Left renal pelvis (tissue), 4 donors: ENCODE results near the gene PTGDR2. TPM values are rescaled to one million over a fixed set of nuclear protein-coding genes. Genes with fewer than 3 reads are reported as not detected.

Source experiments
- DNase-seq, 4 donors: peaks; one replicate each; pipeline ENCODE4 v3.0.0-alpha.2; 2013; ENCODE audit warnings: low read depth in 4 of 4, low spot score in 3 of 4
- polyA plus RNA-seq, 4 donors: library from polyadenylated mRNA; unstranded; fragments of 120-200 nt; gene quantifications; one replicate each; pipeline ENCODE4 v1.2.1, GENCODE V29; 2013; ENCODE audit not compliant: insufficient read length in 4 of 4

Gene PTGDR2
- polyA plus RNA-seq, 4 donors, result 0.14 to 0.74 (median 0.27) TPM

DNA sequence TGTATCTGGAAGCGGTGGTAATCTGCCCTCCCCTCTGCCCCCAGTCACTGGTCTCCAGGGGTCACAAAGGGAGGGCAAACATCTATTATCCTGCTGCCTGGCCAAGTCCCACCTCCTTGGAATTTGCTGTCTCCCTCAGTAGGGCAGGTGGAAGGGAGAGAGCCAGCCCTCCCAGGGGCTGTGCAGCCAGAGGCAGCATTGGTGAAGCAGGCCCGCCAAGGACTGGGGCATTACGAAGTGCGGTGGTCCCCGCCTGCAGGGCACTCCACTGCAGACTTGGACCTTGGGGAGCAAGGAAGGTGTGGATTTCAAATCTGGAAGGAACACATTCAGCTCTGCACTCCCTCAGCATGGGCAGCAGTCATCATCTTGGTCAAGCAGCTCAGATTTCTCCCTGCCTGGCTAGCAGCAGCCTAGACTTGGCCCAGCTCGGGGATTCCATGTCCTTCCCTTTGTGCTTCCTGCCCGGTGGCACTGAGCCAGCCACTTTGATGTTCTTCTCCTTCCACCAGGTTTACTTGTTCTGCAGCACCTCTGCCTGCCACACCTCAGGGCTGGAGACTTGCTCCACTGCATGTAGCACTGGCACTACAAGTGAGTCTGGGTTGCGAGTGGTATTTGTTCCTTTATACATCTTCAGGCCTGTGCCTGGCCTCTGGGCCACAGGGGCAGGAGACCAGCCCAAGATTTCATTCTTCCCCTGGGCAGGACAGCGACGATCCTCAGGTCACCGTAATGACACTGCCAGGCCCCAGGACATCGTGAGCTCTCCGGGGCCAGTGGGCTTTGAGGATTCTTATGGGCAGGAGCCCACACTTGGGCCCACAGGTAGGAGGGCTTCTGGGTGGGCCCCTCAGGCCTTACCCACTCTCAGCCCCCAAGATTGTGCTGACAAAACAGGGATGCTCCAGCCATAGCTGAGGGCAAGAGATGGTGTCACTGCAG, 18.9 kb upstream of the PTGDR2 start:
- no peak for DNase-seq

GRCh38 chr11:60873533-60873932, 17.8 kb upstream of the PTGDR2 start:
- DNase-seq, result no peak

DNA sequence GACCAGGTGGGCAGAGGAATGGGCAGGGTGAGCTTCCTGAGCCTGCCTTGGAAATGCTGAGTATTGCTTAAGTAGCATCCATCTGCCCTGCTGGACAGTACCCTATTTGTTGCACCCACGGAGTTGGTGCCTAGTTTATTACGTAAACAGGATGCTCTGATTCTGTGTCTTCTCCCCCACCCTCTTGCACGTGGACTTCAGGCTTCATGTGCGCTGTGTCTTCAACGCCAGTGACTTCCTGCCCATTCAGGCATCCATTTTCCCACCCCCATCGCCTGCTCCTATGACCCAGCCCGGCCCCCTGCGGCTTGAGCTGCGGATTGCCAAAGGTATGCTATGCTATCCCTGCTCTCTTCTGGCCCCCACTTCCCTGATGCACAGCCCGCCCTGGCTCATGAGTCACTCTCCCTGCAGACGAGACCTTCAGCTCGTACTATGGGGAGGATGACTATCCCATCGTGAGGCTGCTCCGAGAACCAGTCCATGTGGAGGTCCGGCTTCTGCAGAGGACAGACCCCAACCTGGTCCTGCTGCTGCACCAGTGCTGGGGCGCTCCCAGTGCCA, 17.3 kb upstream of the PTGDR2 start:
- no peak for DNase-seq

GRCh38 chr11:60872124-60872960, 16.6 kb upstream of the PTGDR2 start:
- DNase-seq, result no peak

- no peak for DNase-seq
Measured at GRCh38 chr11:60871378-60872061, 15.8 kb upstream of the PTGDR2 start.

GRCh38 chr11:60870733-60871377, 15.1 kb upstream of the PTGDR2 start:
- no peak for DNase-seq

DNA sequence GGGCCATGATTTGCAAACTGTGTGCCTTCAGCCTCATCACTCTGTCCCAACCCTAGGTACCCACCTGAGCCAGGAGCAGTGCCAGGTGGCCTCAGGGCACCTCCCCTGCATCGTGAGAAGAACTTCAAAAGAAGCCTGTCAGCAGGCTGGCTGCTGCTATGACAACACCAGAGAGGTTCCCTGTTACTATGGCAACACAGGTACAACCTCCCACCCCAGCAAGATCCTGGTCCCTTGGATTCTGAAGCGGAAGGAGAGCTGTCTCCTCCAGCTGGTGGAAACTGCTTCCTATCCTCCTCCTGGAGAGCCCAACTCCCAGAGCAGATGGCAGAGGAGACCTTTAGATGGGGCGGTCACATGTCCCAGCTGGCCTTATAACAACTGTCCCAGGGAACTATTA, 14.5 kb upstream of the PTGDR2 start:
- DNase-seq, result no peak

- no peak for DNase-seq
Measured at GRCh38 chr11:60869451-60869825, 13.7 kb upstream of the PTGDR2 start.

- DNase-seq, result no peak
Measured at GRCh38 chr11:60868682-60869450, 13.1 kb upstream of the PTGDR2 start.

DNA sequence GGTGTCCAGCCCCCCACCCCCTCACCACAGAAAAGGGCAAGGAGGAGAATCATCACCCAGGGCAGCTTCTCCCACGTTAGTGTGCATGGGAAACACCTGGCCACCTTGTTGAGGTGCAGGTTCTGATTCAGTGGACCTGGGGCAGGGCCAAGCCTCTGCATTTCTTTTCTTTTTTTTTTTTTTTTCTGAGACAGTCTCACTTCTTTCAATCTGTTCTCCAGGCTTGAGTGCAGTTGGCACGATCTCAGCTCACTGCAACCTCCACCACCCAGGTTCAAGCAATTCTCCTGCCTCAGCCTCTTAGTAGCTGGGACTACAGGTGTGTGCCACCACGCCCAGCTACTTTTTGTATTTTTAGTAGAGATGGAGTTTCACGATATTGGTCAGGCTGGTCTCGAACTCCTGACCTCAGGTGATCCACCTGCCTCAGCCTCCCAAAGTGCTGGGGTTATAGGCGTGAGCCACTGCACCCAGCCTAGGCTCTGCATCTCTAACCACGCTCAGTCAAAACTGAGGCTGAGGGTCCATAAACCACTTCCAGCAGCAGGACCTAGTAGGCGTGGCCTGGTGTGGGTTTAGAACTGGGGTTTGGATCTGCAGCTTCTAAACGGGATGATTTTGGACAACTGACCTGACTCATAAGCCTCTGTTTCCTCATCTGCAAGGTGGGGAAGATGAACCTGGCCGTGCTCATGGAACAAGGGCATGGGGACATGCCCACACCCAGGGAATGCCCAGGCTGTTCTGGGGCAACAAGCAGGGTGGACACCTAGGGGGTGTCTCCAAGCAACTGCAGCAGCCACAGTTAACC, 12.3 kb upstream of the PTGDR2 start:
- no peak for DNase-seq

DNA sequence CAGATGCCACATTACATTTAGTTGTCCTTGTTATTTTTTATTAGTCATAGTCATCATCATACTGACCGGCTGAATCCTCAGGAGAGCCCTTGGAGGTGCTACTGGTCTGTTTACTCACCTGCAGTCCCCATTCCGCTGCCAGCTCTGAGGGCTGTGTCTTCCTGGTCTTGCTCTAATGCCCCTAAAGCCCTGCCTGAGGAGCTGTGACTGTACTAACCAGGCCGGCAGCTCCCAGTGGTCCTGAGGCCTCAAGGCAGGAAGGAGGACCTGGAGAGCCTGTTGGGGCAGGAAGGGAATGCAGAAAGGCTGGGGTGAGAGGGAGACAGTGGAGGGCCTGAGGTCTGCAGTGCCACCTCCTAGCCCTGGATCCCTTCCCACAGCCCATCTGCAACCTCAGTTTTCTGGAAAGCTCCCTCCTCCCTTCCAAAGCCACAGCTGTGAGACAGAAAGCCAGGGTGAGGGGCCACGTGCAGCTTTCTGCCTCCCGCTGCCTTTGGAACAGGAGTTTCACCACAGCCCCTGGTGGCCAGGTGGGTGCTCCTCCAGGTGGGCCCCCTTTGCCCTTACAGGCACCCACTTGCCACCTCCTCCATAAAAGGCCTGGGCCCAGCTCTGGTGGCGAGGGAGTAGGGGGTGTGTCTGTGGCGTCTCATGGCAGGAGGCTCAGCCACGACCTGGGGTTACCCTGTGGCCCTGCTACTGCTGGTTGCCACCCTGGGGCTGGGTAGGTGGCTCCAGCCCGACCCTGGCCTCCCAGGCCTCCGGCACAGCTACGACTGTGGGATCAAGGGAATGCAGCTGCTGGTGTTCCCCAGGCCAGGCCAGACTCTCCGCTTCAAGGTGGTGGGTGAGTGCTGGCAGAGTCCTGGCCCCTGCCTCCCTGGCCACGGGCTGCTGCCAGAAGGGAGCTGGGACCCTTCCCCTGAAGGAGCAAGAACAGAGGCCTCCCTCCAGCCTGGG, 11.4 kb upstream of the PTGDR2 start, which contains the start of gene ZP1:
Gene ZP1, plus strand, starts transcription at position 632 of the 960 bp plus-strand sequence. Its CDS starts 20 bp downstream, at position 652.
- DNase-seq, result no peak

- DNase-seq, result no peak
Measured at GRCh38 chr11:60864856-60865513, 9.2 kb upstream of the PTGDR2 start.

GRCh38 chr11:60863550-60864521, 8.1 kb upstream of the PTGDR2 start:
- no peak for DNase-seq

DNA sequence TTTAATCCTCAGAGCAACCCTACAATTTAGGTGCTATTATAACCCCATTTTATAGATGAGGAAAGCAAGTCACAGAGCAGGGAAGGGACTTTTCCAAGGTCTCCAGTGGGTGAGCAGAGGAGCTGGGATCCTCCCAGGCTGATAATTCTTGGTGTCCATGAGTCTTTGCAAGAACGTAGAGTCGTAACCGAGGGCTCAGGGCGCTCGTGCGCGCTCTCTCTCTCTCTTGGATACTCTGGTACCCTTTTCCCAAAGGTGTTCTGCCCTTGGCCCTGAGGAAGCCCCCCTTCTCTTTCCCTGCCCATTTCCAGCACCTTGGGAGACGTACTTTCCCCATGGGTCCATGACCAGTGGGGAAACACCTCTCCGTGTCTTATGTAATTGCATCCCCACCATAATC, 6.4 kb upstream of the PTGDR2 start:
- no peak for DNase-seq

DNA sequence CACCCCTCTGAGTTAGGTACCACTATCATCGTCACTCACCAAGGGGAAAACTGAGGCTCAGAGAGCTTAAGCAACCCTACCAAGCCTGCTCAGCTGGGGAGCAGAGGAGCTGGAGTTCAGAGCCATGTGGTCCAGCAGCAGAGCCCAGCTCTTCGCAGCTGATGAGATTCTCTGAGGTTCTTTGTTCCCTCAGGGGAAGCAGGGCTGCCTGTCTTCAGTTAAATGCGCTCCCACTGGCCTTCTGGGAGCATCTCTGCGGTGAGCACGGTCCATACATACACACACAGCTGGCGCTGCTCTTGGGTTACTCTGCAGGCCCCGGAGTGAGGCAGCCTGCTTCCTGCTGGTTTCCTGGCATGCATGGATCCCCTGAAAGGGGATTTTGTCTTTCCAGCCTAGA, 5.2 kb upstream of the PTGDR2 start:
- no peak for DNase-seq
